Liver (tissue), 3 donors: ENCODE data around the gene SARDH.

Experiments used
- ATF3 ChIP-seq: IDR thresholded peaks from 2 replicates; pipeline ENCODE4 v1.6.1; 2016; ENCODE audit warnings: antibody characterized with exemption
- CTCF ChIP-seq: fragments of 150-350 bp; IDR thresholded peaks from 2 replicates; pipeline ENCODE4 v1.5.1; 2017; ENCODE audit warnings: improper control_type of control experiment, low read depth, low read length; ENCODE audit not compliant: missing input control
- GABPA ChIP-seq, 2 donors: IDR thresholded peaks in 1 of 2; conservative IDR thresholded peaks in 1 of 2; 2 replicates each; pipeline ENCODE4 v1.6.1; 2016; ENCODE audit warnings: antibody characterized with exemption in 2 of 2, mild to moderate bottlenecking in 1 of 2, moderate library complexity in 1 of 2
- HNF4A ChIP-seq, 2 donors: conservative IDR thresholded peaks; 2 replicates each; pipeline ENCODE4 v1.6.1; 2016; ENCODE audit warnings: antibody characterized with exemption in 2 of 2, mild to moderate bottlenecking in 2 of 2
- HNF4G ChIP-seq: IDR thresholded peaks from 2 replicates; pipeline ENCODE4 v1.6.1; 2016; ENCODE audit warnings: antibody characterized with exemption
- JUND ChIP-seq, 2 donors: IDR thresholded peaks; 2 replicates each; pipeline ENCODE4 v1.6.1; 2016; ENCODE audit warnings: antibody characterized with exemption in 2 of 2
- MAX ChIP-seq: IDR thresholded peaks from 2 replicates; pipeline ENCODE4 v1.6.1; 2016; ENCODE audit warnings: antibody characterized with exemption
- NR2F2 ChIP-seq: IDR thresholded peaks from 2 replicates; pipeline ENCODE4 v1.6.1; 2016; ENCODE audit warnings: antibody characterized with exemption
- RAD21 ChIP-seq, 2 donors: IDR thresholded peaks; 2 replicates each; pipeline ENCODE4 v1.6.1; 2016; ENCODE audit warnings: antibody characterized with exemption in 2 of 2, mild to moderate bottlenecking in 2 of 2
- SP1 ChIP-seq: IDR thresholded peaks from 2 replicates; pipeline ENCODE4 v1.6.1; 2018; ENCODE audit warnings: antibody characterized with exemption, mild to moderate bottlenecking
- YY1 ChIP-seq: IDR thresholded peaks from 2 replicates; pipeline ENCODE4 v1.6.1; 2016; ENCODE audit warnings: antibody characterized with exemption, mild to moderate bottlenecking
- TF ChIP-seq, protein P1 (sequence below): IDR thresholded peaks from 2 replicates; pipeline ENCODE4 v1.6.1; 2016; ENCODE audit warnings: antibody characterized with exemption
- donor health status: healthy.
- donor health status: healthy.

DNA sequence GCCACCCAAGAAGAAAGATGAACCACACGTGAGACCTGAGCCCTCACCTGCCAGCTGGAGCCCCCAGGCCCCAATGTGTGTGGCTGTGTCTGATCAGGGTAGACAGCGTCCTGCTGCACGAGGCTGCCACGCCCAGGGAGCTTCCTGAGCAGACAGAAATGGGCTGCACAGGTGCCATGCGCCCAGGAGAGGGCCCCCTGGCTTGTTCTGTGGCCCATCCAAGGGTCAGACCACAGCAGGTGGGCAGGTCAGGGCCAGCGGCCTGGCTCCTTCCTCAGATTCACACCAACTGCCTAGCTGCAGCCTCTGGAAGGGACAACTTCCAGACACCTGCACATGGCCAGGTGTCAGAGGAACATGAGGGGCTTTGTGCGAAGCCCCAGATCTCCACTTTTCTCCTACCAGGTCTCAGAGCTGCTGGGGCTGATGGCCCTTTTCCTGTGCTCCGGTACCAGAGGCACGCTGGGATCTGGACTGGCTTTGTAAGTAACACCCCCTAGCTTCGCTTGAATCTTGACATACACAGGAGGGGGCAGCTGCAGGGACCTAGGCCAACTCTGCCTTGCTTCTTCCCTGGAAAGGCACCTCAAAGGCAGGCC is 10.8 kb downstream of the SARDH start:
- TF ChIP-seq CTCF (no peak), ATF3 (no peak), YY1 (no peak), MAX (no peak), SP1 (no peak), GABPA (IDR thresholded peaks at IDR 0.05 in 1 of 2, conservative IDR thresholded peaks at IDR 0.05 in 1 of 2) (no peak), RAD21 (IDR thresholded peaks at IDR 0.05) (peak in 1 of 2 donors; percentile 21), JUND (IDR thresholded peaks at IDR 0.05) (no peak), HNF4G (no peak), NR2F2 (no peak), HNF4A (conservative IDR thresholded peaks at IDR 0.05) (no peak)
- TF ChIP-seq, protein P1, sequence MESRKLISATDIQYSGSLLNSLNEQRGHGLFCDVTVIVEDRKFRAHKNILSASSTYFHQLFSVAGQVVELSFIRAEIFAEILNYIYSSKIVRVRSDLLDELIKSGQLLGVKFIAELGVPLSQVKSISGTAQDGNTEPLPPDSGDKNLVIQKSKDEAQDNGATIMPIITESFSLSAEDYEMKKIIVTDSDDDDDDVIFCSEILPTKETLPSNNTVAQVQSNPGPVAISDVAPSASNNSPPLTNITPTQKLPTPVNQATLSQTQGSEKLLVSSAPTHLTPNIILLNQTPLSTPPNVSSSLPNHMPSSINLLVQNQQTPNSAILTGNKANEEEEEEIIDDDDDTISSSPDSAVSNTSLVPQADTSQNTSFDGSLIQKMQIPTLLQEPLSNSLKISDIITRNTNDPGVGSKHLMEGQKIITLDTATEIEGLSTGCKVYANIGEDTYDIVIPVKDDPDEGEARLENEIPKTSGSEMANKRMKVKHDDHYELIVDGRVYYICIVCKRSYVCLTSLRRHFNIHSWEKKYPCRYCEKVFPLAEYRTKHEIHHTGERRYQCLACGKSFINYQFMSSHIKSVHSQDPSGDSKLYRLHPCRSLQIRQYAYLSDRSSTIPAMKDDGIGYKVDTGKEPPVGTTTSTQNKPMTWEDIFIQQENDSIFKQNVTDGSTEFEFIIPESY = no peak
